ENCODE data around the gene TEX47. TPM values are rescaled to one million over a fixed set of nuclear protein-coding genes. Genes with fewer than 3 reads are reported as not detected.

Gene TEX47
- not detected for total RNA-seq (ENCODE audit: unreplicated experiment)
- long read RNA-seq = 0 reads

DNA sequence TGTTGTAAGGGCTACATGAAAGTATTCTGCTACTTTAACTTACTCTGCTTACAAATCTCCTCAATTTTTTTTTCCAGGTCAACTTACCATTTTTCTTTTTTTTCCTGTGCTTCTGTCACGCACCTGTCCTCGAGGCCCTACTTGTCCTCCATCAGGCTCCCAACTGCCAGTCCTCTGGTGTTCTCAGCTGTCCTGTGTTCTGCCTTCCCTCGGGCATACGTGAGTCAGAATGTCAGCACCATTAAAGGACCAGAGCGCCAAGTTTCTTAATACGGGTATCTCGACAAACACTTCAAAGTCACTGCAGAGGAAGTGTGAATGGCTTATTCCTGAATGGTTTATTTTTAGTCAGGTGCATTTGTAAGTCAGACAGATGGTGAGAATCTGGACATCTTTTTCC, at the start of gene TEX47:
Gene TEX47 (minus strand): TSS at position 185 of the 400 bp plus-strand sequence. CDS start 795 bp downstream, outside the sequence.
- Mint-ChIP-seq H3K4me1 (ENCODE audit: low read depth, unreplicated experiment) (peaks cover 11% of the 10 kb centered on the region), H3K4me3 (ENCODE audit: unreplicated experiment) (peak within 1 kb of the TSS; percentile 2), H3K27me3 (ENCODE audit: unreplicated experiment) (peaks cover 2% of the 10 kb centered on the region), H3K9me3 (ENCODE audit: unreplicated experiment) (peaks cover 2% of the 10 kb centered on the region), H3K27ac (ENCODE audit: unreplicated experiment) (peak within 1 kb of the TSS; percentile 54), H3K36me3 (ENCODE audit: unreplicated experiment) (no peaks in the 10 kb centered on the region)
- TF ChIP-seq CTCF (IDR thresholded peaks at IDR 0.05; ENCODE audit: partially characterized antibody, unreplicated experiment) = no peak
- DNase-seq = peak; percentile 43

DNA sequence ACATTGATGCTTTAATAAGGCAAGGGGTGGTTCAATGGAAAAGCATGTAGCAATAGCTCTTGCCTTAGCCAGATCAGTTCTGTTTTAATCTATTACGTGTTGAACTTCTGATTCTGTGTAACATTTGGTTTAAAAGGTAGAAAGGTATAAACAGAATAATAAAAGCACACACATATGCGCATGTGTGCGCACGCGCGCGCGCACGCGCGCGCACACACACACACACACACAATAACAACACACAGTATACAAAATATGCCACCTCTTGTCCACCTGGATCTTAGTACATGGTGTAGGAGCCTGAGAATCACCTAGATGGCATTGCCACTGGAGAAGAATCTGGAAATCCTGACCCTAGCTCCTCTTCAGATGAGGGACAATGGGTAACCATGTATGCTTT, 49.6 kb upstream of the TEX47 start:
- Mint-ChIP-seq H3K4me3 (ENCODE audit: unreplicated experiment) (no peak overlapping the region), H3K9me3 (ENCODE audit: unreplicated experiment) (no peaks in the 10 kb centered on the region), H3K4me1 (ENCODE audit: low read depth, unreplicated experiment) (no peaks in the 10 kb centered on the region), H3K27ac (ENCODE audit: unreplicated experiment) (no peak overlapping the region), H3K27me3 (ENCODE audit: unreplicated experiment) (no peaks in the 10 kb centered on the region), H3K36me3 (ENCODE audit: unreplicated experiment) (no peaks in the 10 kb centered on the region)
- TF ChIP-seq CTCF (IDR thresholded peaks at IDR 0.05; ENCODE audit: partially characterized antibody, unreplicated experiment) = no peak
- DNase-seq = no peak

DNA sequence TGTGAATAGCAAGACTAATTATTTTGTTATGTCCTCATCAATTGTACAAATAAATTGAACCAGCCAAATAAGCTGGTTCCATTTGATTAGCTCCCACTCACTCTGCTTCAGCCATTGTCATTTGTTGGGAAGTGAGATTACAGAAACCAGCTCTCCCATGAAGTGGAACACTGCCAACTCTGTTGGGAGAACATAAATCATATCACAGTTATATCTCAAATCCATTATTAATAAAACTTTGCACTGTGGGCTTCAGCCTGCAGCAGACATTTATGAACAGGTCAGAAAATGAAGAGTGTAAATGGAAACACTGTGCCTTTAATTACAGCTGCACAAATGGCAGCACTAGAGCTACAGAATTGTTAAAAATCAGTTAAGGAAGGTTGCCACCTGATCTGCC, 46.7 kb upstream of the TEX47 start:
- H3K4me1 Mint-ChIP-seq (ENCODE audit: low read depth, unreplicated experiment) = no peaks in the 10 kb centered on the region
- H3K27ac Mint-ChIP-seq (ENCODE audit: unreplicated experiment) = no peak overlapping the region
- no peaks in the 10 kb centered on the region for H3K27me3 Mint-ChIP-seq (ENCODE audit: unreplicated experiment)
- TF ChIP-seq CTCF (IDR thresholded peaks at IDR 0.05; ENCODE audit: partially characterized antibody, unreplicated experiment) = no peak
- DNase-seq = no peak
- H3K9me3 Mint-ChIP-seq (ENCODE audit: unreplicated experiment) = no peaks in the 10 kb centered on the region
- no peaks in the 10 kb centered on the region for H3K36me3 Mint-ChIP-seq (ENCODE audit: unreplicated experiment)
- no peak overlapping the region for H3K4me3 Mint-ChIP-seq (ENCODE audit: unreplicated experiment)

GRCh38 chr7:88835147-88835728, 39.7 kb upstream of the TEX47 start:
- TF ChIP-seq CTCF (IDR thresholded peaks at IDR 0.05; ENCODE audit: partially characterized antibody, unreplicated experiment) = peak; percentile 70
- Mint-ChIP-seq H3K27ac (ENCODE audit: unreplicated experiment) (no peak overlapping the region), H3K36me3 (ENCODE audit: unreplicated experiment) (no peaks in the 10 kb centered on the region), H3K4me1 (ENCODE audit: low read depth, unreplicated experiment) (no peaks in the 10 kb centered on the region), H3K4me3 (ENCODE audit: unreplicated experiment) (no peak overlapping the region), H3K27me3 (ENCODE audit: unreplicated experiment) (no peaks in the 10 kb centered on the region), H3K9me3 (ENCODE audit: unreplicated experiment) (no peaks in the 10 kb centered on the region)
- no peak for DNase-seq

- DNase-seq = no peak
- H3K36me3 Mint-ChIP-seq (ENCODE audit: unreplicated experiment) = no peaks in the 10 kb centered on the region
- no peaks in the 10 kb centered on the region for H3K9me3 Mint-ChIP-seq (ENCODE audit: unreplicated experiment)
- H3K4me1 Mint-ChIP-seq (ENCODE audit: low read depth, unreplicated experiment) = no peaks in the 10 kb centered on the region
- TF ChIP-seq CTCF (IDR thresholded peaks at IDR 0.05; ENCODE audit: partially characterized antibody, unreplicated experiment) = no peak
- no peak overlapping the region for H3K27ac Mint-ChIP-seq (ENCODE audit: unreplicated experiment)
- H3K4me3 Mint-ChIP-seq (ENCODE audit: unreplicated experiment) = no peak overlapping the region
- no peaks in the 10 kb centered on the region for H3K27me3 Mint-ChIP-seq (ENCODE audit: unreplicated experiment)
Measured at GRCh38 chr7:88826222-88826621, 30.7 kb upstream of the TEX47 start.
